GM12875 (cell line): ENCODE data around the gene TBRG4.
"Not testable (repeated sequence)": the region's sequence is repeated elsewhere in the genome, so short reads cannot be mapped to it uniquely, and the experiment has no call there.

Experiments
- H3K4me3 ChIP-seq: one replicate; pipeline ENCODE4 v1.5.1; 2011; ENCODE audit warnings: low read depth, low read length, control low read depth
- CTCF ChIP-seq: IDR thresholded peaks from 2 replicates; pipeline ENCODE4 v1.5.1; 2011; ENCODE audit warnings: low read depth, mild to moderate bottlenecking, control low read depth, inconsistent platforms, low read length, moderate library complexity, borderline replicate concordance; ENCODE audit not compliant: insufficient read depth

The TBRG4 gene

GRCh38 chr7:45157286-45157652 lies 45.8 kb upstream of the TBRG4 start:
- peak overlapping the region; percentile 16 for H3K4me3 ChIP-seq
- TF ChIP-seq CTCF: no peak

- TF ChIP-seq CTCF: no peak
- no peak overlapping the region for H3K4me3 ChIP-seq
These were observed 45.2 kb upstream of the TBRG4 start for GRCh38 chr7:45156516-45157272.

GRCh38 chr7:45155941-45156340 lies 44.4 kb upstream of the TBRG4 start:
- H3K4me3 ChIP-seq: no peak overlapping the region
- TF ChIP-seq CTCF: no peak

GRCh38 chr7:45155357-45155900 lies 43.9 kb upstream of the TBRG4 start:
- no peak for TF ChIP-seq CTCF

GRCh38 chr7:45153861-45154260 lies 42.4 kb upstream of the TBRG4 start:
- not testable (repeated sequence) for H3K4me3 ChIP-seq

More at GRCh38 chr7:45155357-45155900, 43.9 kb upstream of the TBRG4 start:
- H3K4me3 ChIP-seq: no peak overlapping the region

- no peak for TF ChIP-seq CTCF
- H3K4me3 ChIP-seq: no peak overlapping the region
These were observed 41.7 kb upstream of the TBRG4 start for GRCh38 chr7:45153233-45153632.

GRCh38 chr7:45151967-45152366 lies 40.5 kb upstream of the TBRG4 start:
- no peak for TF ChIP-seq CTCF
- H3K4me3 ChIP-seq: no peak overlapping the region
